ENCODE measurements around the gene WDR27.

GRCh38 chr6:169692516-169692915, 9.3 kb downstream of the WDR27 start:
- no peak for TF ChIP-seq POLR2A (IDR thresholded peaks at IDR 0.05; ENCODE audit: low read length)
- TF ChIP-seq GATA1 (IDR thresholded peaks at IDR 0.05; ENCODE audit: low read depth, low read length): no peak

Measured in erythroblast (primary cell).